Raji (cell line): Measurements from ENCODE around the gene TMEM201.

Experiments used
- POLR2A ChIP-seq: IDR thresholded peaks from 2 replicates; pipeline ENCODE4 v1.6.1; 2011; ENCODE audit warnings: low read depth, low read length, control low read depth; ENCODE audit not compliant: insufficient read depth

TMEM201 gene

GRCh38 chr1:9604836-9605235, 16.1 kb downstream of the TMEM201 start:
- no peak for TF ChIP-seq POLR2A

- no peak for TF ChIP-seq POLR2A
These were observed 17.3 kb downstream of the TMEM201 start for GRCh38 chr1:9605946-9606455.

DNA sequence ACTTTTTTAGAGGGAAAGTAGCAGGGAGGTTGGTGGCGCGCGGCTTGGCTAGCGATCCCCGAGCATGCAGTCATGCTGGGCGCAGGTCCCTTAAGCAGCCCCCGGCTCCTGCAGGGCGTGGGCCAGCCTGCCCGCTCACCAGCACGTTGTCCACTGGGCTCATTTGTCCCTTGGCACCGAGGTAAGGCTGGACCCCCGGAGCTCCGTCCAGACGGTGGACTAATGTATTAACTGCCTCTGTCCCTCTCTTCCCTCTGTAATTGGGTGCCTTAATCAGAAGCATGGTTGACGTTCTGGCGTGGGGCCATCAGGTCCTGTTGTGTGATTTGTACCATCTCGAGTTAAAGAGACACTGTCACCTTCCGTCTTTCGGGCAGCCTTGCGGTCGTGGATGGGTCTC, 17.7 kb downstream of the TMEM201 start:
- TF ChIP-seq POLR2A, result no peak

DNA sequence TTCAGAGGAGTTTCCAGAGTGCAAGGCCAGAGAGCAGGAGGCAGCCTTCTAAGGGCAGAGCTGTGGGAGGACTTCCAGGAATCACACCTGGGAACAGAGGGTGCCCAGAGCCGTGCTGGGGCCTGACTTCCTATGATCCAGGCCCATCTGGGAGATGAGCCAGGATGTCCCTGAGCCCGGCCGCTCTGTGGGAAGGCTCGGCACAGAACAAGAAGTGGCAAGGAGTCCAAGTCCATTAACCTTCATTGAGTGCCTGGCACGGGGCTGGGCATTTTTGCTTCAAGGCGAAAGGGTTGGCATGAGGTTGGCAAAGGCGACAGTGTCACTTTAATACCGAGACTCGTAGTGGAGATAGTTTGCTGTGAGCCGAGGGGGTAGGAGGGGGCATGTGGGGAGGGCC, 18.2 kb downstream of the TMEM201 start:
- no peak for TF ChIP-seq POLR2A

GRCh38 chr1:9607352-9607751, 18.6 kb downstream of the TMEM201 start:
- no peak for TF ChIP-seq POLR2A

GRCh38 chr1:9609998-9610397, 21.3 kb downstream of the TMEM201 start:
- TF ChIP-seq POLR2A, result no peak

DNA sequence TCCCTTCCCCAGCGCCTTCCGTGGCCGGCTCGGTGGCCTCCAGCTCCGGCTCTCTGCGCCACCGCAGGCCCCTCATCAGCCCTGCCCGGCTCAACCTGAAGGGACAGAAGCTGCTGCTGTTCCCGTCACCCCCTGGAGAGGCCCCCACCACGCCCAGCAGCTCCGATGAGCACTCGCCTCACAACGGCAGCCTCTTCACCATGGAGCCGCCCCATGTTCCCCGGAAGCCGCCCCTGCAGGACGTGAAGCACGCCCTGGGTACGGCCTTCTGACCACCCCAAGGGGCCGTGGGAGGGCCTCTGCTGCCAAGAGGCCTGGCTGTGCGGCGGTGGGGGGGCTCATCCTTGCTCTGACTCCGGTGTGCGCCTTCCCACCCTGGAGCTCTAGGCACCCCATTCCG, 21.8 kb downstream of the TMEM201 start:
- no peak for TF ChIP-seq POLR2A

GRCh38 chr1:9611716-9612115, 23.0 kb downstream of the TMEM201 start:
- no peak for TF ChIP-seq POLR2A

GRCh38 chr1:9612162-9612845, 23.6 kb downstream of the TMEM201 start:
- no peak for TF ChIP-seq POLR2A

GRCh38 chr1:9612871-9613624, 24.3 kb downstream of the TMEM201 start:
- no peak for TF ChIP-seq POLR2A

- no peak for TF ChIP-seq POLR2A
These were observed 25.1 kb downstream of the TMEM201 start for GRCh38 chr1:9613625-9614299.

DNA sequence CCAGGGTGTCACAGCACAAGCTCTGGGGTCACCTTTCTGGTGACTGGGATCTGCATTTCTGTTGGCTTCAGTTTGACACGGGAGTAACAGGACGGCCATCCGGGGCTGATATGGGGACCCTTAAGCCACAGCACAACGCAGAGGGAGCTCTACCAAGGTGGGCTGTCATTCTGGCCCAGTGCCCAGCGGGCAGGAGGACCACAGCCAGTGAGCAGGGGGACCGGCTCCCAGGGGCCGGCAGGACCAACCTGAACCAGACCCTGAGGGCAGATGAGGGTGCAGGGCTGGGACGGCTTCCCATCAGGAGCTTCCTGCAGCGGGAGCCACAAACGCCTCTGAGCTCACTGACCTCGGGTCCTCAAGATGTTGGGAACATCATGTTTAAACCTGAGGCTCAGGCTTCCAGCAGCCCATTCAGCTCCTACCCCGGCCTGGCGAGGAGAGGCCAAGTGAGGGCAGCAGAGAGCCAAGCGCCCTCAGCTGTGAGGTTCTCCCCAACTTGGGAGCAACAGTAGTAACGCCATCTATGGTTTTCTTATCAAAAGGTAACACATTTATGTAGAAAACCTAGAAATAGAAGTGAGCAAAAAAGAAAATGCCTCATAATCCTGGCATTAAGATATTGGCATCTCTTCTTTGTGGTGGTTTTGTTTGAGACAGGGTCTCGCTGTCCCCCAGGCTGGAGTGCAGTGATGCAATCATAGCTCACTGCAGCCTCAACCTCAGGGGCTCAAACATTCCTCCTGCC, 26.8 kb downstream of the TMEM201 start:
- 0 out of 2 replicates have a peak, but pooled peaks have one; percentile 13 for TF ChIP-seq POLR2A

GRCh38 chr1:9618909-9619679, 30.4 kb downstream of the TMEM201 start:
- TF ChIP-seq POLR2A, result no peak

- no peak for TF ChIP-seq POLR2A
These were observed 32.3 kb downstream of the TMEM201 start for GRCh38 chr1:9621032-9621431.
